Activated CD8-positive, alpha-beta memory T cell treated with anti-CD3 and anti-CD28 coated beads for 48 hours (primary cell): ENCODE results near the gene ERP27.

ENCODE experiments used
- DNase-seq, 3 experiments: peaks; one replicate each; pipeline ENCODE4 v3.0.0-alpha.2; 2020; ENCODE audit warnings: low read depth in 2 of 3, low spot score in 2 of 3

ERP27 gene

GRCh38 chr12:14904854-14905253, 33.5 kb downstream of the ERP27 start:
- no peak for DNase-seq

GRCh38 chr12:14903386-14904098, 34.8 kb downstream of the ERP27 start:
- no peak for DNase-seq

GRCh38 chr12:14902465-14902864, 35.9 kb downstream of the ERP27 start:
- DNase-seq = no peak

DNA sequence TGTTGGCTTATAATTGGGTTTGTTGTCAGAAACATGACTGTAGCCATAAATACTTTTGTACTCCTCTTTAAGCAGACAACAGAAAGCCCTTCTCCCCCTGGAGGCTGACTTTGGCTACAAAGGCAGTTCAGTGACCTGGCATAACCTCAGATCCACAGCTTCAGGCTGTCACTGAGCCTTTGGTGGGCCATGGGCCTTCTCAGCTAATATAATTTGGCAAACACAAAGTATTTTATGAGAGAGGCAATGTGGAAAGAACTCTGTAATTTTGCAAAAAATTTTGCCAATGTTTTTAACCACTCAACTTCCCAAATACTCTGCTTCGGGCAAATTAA, 37.1 kb downstream of the ERP27 start:
- DNase-seq = no peak

DNA sequence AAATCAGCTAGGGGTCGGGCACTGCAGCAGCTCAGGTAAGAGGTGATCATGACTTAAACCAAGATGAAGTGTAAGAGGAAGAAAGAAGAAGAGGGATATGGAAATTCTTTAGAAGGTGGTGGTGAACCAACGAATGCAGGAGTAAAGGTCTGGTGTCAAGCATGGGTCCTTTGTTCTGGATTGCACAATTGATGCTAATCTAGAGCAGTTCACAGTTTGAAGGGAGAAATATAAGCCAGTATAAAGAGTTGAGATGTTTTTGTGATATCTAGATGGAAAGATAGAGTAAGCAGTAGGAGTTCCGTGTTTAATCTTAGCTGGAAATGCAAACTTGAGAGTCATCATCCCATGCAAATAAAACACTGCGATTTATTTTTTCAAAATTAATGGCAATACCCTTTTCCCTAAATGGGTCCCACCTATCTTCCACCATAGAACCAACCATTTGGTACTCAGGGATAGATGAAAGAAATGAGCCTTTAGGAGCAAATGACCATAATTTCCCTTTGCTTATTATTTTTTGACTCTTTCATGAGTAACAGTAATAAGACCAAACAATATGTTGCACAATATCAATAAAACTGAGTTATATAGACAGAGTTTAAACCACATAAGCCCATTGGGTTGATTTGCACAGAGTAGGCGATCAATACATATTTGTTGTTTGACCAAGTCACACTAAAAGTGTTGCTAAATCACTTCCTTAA, 37.7 kb downstream of the ERP27 start:
- DNase-seq = no peak

DNA sequence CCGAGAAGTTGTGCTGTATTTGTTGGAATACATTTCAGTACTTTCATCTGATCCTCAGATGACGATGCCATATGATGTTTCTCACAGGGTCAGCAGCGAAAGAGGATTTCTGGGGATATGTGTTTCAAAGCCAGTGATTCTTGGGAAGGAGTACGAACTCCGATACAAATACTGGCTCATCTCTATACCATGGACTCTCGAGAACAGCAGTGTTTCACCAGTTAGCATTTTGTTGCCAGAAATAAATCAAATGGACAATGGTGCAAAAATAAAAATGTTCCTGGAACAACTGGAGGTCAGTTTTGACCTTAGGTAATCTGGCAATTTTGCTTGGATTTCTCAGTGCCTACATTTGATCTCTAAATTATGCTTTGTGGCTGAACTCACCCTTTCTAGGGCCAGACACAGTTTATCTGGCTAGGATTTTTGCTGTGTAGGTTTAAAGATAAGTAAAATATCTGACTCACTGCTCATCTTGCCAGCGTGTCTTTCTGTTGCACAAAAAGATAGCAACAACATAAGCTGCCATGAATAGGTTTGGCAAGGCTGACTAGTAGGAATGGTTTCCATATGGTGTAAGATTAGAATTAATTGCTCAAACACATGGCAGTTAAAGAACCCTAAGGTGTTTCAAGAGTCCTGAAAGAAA, 41.7 kb downstream of the ERP27 start:
- no peak for DNase-seq

DNA sequence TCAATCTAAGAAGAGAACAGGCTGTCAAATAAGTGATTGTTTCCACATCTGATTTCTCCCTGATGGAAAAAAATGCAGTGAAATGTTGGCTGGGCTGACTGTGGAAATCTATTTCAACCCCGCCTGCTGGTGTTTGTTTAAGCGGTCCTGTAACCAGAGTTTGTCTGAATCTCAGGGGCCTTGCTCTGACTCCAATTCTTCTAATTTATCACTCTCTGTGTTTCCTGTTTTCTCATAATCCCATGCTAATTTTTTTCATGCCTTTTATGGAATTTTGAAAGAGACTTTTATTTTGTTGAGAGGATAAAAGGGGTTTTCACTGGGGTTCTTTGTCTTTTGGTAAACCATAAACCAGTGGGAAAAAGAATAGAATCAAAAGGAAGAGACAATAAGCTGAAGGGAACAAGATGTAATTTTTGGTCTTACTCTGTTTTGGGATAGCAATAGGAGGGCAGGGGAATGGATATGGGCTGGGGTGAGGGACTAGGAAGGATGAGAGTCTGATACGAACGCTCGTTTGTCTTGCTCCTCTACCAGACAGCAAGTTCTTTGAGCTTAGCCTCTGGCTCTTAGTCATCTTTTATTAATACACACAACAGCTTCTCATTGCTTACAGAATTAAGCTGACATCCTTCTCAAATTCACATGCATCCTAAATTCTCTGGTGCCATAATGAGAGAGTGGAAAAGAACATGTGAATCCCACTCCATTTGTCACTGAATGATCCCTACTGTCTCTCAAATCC, 44.7 kb downstream of the ERP27 start:
- no peak for DNase-seq

DNA sequence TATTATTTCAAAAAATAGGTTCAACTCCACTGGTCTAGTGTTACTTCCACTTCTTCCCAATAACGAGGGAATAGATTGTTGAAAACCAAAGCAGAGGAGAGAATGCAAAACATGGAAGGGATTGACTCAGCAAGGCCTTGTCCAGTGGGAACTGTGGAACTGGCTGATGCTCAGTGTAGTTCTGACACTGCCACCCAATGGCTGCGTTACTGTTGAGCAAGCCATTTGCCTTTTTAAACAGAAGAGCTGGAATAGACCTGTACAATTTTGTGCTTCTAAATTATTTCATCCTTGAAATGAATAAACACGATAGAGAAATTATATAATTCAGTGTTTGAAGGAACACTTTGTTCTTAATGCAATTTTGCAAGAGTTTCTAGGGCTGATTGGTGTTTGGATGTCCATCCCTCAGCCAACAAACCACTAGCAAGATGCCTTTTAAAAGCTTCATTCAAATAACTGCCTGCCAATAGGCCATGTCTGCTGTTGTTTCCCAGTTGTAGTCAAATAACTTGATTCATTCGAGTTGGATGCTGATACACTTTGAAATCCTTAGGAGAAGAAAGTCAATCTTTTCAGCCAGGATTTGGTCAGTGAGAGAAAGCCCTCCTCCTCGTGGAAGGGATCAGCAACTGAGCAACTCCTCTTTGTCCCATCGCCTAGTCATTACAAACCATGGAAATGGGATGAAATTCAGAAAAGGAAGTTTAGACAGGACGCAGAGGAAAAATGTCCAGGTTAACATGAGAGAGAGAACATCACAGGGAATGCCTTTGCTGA, 45.4 kb downstream of the ERP27 start:
- DNase-seq = no peak

- DNase-seq = no peak
These were observed 47.6 kb downstream of the ERP27 start for GRCh38 chr12:14890701-14891100.

DNA sequence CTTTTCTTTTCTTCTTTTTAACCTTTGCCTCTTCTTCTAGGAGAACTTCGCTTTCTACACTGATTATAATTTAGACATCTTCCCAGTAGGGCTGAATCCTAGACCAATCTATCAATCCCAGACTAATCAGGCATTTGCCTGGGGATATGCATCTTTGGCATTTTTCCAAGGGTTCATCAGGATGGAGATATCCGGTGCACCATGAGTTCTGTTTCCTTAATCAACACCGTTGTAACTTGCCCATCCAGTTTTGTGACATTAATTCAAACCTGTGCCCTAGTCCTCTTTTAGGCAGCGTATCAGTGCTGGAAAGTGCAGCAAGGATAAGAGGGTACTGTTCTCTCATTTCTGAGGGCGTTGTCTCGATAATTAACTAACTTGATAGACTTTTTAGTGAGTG, 52.1 kb downstream of the ERP27 start:
- DNase-seq = no peak

DNA sequence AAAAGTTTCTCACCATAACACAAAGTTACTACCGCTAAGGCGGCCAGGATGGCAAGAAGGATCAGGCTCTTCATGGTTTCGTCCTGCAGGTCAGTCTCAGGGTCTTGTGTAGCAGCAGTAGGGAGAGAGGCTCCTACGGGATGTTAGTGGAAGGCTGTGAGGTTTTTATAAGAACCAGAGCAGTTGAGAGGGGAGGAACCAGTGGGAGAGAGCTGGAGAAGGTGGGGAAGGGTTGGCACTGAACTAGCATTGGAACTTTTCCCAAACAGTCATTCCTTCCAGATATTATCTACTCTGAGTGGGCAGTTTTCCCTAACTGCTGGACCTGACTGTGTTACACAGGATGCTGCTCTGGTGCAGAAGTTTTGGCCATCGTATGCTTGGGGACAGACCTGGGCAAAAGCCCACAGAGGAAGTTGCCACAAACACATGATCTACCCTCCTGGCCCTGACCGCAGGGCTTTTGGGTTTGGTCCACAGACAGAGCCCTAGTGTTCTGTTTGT, 52.6 kb downstream of the ERP27 start, which contains the start of gene MGP:
Gene MGP, minus strand, starts transcription at position 137 of the 504 bp plus-strand sequence. Its CDS starts 63 bp downstream, at position 74.
- DNase-seq = no peak

DNA sequence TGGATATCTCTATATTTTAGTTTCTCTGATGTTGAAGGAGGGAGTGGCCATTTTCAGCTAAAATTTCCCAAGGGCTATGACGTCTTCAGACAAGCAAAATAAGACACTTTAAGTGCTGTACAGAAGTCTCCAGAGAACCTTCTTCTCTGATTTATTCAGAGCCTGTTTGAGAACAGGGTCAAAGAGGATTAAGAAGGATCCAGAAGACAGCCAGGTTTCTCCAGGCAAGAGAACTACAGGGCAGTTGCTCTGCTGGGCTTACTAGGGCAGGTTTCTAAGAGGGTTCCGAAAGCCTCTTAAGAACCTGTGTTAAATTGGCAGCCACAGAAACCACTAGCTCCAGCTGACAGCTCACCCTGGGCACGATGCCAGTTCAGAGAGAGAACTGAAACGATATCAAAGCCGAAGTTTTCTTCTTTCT, 53.9 kb downstream of the ERP27 start:
- peak; percentile 20 to 29 (median 29) for DNase-seq

- no peak for DNase-seq
These were observed 54.7 kb downstream of the ERP27 start for GRCh38 chr12:14883686-14884085.

- DNase-seq = no peak
These were observed 57.4 kb downstream of the ERP27 start for GRCh38 chr12:14880890-14881453.

DNA sequence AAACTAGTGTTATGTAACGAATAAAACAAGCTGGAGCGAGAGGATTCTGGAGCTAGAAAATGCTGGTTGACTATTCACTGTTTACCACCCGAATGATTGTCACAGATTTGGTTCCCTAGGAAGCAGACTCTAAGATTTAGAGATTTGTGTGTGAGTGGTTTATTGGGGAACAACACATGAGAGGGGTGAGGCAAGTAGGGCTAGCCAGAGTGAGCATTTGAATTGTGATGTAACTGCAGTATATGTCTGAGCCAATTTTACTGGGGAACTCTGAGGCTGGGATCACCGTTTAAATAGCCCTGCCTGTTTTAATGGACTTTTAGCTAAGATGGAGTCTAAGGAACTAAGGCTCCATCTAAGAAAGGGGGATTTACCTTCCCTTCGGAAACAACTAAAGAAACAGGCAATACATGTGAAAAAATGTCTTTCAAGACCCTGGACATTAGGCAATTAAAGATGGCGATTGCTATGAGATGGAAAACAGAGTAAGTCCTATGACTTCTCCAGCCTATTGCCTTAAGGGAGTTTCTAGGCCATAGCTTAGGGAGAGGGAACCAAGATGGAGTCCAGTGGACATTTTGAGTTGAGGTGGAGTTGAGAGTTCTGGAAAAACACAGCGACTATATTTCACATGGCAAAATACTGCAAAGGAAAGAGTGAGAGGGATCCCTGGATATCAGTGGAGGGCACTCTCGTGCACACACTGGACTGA, 59.0 kb downstream of the ERP27 start:
- DNase-seq = no peak

DNA sequence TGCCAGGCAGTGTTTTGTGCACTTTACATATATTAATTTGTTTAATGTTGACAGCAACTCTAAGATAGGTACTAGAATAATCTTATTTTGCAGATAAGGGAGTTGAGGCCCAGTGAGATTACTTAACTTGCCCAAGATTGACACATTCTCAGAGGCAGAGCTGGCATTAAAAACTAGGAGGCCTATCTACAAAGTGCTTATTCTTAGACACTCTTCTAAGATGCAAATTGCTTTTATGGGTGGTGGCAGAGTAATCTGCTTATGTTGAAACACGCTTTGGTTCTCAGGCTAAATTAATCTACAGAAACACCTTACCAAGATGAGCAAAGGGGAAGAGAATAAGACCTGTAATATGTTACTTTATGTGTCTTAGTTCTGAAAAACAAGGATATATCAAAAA, 59.8 kb downstream of the ERP27 start:
- DNase-seq = no peak

- DNase-seq = no peak
These were observed 61.5 kb downstream of the ERP27 start for GRCh38 chr12:14876833-14877232.

- no peak for DNase-seq
These were observed 63.5 kb downstream of the ERP27 start for GRCh38 chr12:14874882-14875281.

DNA sequence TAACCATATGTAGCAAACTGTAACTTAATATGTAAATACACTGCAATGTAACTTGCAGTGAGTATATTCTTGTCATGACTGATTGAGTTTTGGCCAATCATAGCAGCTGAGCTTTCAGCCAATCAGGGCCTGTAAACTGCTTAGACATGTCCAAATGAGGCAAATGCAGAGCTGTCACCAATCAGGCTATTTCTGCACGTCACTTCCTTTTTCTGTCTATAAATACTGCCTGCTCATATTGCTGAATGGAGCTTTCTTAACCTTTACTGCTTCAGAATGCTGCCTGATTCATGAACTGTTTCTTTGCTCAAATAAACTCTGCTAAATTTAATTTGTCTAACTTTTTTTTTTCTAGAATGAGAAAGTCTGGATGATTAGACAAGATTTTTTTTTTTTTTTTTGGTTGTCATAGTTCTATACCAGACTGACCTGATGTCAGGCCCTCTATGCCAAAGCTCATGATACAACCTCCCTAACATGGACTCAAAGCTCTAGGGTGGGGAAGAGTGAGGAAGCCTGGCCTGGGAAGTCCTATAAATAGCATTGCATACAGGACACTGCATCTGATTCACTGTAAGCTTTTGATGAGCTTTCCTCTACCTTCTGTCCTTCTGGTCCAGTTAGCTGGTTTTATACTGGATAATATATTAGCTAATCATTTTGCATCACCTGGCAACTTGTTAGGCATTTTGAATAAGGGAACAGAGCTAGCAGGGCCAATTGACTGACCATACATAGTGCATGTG, 64.7 kb downstream of the ERP27 start:
- DNase-seq = no peak
